HG03103 (cell line): Measurements from ENCODE around the gene SCAMP5.

Experiments used
- ATAC-seq: cut with Tn5 transposase; IDR thresholded peaks from one replicate; pipeline ENCODE4 v1.9.1; 2021; ENCODE audit warnings: low read depth; ENCODE audit not compliant: unreplicated experiment

Gene SCAMP5

DNA sequence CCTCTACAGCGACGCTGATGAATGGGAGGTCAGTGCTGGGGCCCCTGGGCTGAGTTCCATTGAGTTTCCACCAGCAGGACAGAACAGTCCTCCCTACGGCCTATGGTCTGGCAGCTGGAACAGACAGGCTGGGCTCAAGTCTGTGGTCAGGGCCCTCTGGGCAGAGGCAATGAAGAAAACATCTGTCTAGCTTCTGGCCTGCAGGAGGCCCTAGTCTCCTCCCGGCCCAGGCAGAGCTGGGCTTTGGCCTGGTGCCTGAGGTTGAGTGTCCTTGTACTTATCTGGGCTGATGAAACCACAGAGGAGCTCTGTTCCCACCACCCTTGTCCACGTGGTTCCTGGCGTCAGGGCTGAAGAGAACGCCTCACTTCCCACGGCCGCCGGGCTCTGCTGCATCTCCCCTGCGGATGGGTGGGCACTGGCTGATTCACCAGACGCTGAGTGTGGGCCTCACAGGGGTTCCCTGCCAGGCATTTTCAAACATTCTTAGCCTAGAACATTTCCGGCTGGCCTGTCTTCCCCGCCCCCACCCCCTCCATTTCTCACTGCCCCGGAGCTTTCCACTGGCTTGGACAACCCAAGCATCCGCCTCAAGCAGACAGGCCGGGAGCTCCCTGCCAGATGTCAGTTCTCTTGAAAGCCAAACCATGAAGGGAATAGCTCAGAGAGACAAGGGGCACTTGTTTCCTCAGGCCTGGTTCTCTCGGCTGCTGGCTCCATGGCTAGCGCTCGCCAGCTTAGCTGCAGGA lies 48.3 kb downstream of the SCAMP5 start:
- ATAC-seq, result peak; percentile 21

DNA sequence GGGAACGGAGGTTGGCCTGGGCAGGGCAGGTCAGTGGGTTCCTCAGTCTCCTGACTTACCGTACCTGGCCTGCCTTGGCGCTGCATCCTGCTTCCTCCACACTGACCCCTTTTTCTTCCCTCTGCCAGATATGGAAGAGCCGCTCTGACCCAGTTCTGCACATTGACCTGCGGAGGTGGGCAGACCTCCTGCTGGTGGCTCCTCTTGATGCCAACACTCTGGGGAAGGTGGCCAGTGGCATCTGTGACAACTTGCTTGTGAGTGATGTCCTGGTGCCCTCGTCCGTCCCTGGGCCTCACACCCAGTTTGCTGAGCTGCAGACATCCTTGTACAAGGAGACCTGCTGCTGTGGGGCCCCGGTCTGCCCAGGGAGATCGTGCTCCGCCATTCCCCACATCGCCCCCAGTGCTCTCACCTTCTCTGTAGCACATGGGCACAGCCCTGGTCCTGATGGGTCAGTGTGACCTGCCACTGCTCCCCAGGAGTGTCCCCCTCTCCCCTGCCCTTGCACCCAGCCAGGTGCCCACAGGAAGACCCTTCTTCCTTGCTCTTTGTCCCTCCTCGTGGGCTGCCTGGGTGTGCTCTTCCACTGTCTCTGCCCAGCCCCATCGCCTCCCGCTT lies 49.0 kb downstream of the SCAMP5 start:
- no peak for ATAC-seq

GRCh38 chr15:75045332-75046015 lies 50.1 kb downstream of the SCAMP5 start:
- ATAC-seq, result no peak

GRCh38 chr15:75048394-75048793 lies 53.0 kb downstream of the SCAMP5 start:
- no peak for ATAC-seq

- ATAC-seq, result no peak
These were observed 54.0 kb downstream of the SCAMP5 start for GRCh38 chr15:75049392-75049791.

- no peak for ATAC-seq
These were observed 54.9 kb downstream of the SCAMP5 start for GRCh38 chr15:75050283-75050682.

GRCh38 chr15:75051191-75051608 lies 55.8 kb downstream of the SCAMP5 start:
- ATAC-seq, result no peak

- ATAC-seq, result no peak
These were observed 56.3 kb downstream of the SCAMP5 start for GRCh38 chr15:75051711-75052110.

DNA sequence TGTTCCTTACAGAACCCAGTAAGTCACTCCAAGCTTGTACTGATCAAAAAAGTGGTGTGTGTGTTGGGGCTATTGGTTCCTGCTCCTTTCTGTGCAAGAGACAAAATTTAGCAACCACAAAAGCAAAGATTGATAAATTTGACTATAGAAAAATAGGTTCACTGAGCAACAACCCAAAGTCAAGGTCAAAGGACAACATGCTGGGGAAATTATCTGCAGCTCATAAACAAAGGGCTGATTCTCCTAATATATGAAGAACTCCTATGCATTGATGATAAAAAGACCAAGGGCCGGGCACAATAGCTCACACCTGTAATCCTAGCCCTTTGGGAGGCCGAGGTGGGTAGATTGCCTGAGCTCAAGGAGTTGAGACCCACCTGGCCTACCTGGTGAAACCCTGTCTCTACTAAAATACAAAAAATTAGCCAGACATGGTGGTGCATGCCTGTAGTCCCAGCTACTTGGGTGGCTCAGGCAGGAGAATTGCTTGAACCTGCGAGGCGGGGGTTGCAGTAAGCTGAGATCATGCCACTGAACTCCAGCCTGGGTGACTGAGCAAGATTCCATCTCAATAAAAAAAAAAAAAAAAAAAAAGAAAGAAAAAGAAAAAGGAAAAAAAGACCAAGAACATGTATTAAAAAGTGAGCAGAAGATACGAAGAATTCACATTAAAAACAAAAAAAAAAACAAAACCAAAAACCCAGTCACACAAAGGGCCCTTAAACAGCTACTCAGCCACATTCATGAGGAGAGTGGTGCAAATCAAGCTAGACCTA lies 57.8 kb downstream of the SCAMP5 start:
- no peak for ATAC-seq

DNA sequence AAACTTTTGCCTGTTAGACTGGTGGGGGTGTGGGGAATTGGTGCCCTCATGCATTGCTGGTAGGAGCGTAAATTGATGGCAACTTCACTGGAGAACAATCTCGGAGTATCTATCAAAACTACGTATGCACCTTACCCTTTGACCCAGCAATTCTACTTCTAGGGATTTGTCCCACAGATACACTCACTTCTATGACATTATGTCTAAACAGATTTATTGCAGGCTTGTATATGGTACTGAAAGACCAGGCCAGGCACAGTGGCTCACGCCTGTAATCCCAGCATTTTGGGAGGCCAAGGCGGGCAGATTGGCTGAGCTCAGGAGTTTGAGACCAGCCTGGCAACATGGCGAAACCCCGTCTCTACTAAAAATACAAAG lies 58.4 kb downstream of the SCAMP5 start:
- ATAC-seq, result no peak

- ATAC-seq, result no peak
These were observed 59.0 kb downstream of the SCAMP5 start for GRCh38 chr15:75054172-75054897.

DNA sequence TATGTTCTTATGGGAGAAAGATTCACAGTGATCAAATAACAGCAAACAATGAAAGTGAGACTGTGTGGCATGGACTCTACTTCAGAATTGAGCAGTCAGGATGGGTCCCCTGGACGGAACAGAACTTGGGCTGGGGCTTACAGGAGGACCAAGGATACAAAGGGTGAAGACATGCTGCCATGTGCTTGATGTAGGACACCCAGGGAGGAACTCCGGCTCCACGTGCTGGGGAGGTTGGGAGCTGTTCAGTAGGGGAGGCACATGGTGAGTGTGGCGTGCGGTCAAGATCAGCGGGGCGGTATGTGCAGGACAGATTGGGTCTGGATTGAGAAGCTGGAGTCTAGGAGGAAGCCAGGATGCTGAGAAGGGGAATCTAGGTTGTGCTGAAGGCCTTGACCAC lies 60.7 kb downstream of the SCAMP5 start:
- ATAC-seq, result no peak

DNA sequence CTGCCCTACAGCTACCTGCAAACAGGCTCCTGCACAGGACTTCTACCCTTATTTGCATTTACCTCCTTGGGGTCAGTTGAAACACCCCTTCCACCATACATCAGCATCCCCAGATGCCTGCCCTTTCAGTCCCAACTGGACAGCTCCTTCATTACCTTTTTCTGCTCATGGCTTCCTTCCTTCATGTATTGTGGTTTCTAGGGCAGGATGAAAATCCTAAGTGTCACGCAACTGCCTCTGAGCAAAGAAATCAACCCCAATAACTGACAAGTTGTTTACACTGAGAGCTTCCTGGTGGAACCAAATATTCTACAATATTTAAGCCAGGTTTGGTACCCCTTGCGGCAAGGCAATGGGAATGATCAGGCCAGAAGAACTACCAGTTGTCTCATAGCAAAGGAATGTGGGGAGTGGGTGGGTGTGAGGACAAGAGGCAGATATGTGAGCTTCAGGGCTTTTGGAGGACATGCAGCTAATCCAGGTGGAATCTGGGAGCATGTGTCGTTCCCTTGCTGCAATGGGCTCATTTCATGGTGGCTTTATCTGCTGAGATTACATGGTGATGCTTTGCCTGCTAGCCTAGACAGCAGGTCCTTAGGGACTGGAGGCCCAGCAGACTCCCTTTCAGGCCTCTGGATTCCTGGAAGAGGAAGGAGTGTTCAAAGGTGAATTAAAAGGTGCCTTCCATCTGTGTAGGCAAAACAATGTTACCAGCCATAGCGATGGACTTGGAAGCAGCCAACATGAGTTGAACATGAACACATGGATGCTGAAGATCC lies 63.0 kb downstream of the SCAMP5 start:
- ATAC-seq, result no peak

DNA sequence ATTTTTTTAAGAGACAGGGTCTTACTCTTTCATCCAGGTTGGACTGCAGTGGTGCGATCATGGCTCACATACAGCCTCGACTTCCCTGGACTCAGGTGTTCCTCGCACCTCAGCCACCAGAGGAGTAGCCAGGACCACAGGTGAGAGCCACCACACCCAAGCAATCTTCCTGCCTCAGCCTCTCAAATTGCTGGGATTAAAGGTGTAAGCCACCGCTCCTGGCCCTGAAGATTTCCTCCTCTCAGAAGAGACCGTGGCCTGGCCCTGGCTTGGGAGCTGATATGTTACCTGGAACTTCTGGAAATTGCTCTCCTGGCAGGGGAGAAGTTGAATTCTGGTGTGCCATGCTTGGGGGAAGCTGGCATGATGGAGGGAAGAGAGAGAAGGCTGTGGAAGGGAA lies 64.2 kb downstream of the SCAMP5 start:
- no peak for ATAC-seq

GRCh38 chr15:75061272-75061671 lies 65.9 kb downstream of the SCAMP5 start:
- ATAC-seq, result no peak

- no peak for ATAC-seq
These were observed 67.3 kb downstream of the SCAMP5 start for GRCh38 chr15:75062706-75063105.

DNA sequence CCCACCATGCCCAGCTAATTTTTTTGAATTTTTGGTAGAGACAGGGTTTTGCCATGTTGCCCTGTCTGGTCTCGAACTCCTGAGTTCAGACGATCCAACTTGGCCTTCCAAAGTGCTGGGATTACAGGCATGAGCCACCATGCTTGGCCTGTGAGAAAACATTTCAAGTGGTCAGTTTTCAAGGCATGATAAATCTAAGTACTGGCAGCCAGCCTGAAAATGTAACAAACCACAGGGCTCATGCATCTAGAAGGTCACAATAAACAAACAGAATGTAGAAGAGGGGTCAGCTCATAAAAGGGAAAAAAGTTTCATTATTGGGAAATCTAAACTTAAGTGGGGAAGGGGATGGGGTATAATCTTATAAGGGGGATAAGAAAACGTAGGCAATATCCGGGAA lies 68.0 kb downstream of the SCAMP5 start:
- ATAC-seq, result no peak

GRCh38 chr15:75063889-75064288 lies 68.5 kb downstream of the SCAMP5 start:
- no peak for ATAC-seq

DNA sequence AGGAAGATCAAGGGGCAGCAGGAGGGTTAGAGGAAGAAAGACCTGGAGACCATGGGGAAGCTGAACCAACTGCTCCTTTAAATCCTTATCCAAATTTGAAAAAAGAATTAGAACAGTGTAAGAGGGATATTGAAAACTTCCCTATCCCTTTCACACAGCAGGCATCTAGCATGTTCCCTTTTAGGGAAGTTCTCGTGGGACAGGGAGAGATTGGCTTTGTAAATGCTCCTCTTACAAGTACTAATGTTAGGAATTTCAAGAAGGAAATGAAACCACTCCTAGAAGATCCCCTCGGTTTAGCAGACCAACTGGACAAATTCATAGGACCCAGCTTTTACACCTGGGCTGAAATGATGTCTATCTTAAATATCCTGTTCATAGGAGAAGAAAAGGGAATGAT lies 69.5 kb downstream of the SCAMP5 start:
- no peak for ATAC-seq

DNA sequence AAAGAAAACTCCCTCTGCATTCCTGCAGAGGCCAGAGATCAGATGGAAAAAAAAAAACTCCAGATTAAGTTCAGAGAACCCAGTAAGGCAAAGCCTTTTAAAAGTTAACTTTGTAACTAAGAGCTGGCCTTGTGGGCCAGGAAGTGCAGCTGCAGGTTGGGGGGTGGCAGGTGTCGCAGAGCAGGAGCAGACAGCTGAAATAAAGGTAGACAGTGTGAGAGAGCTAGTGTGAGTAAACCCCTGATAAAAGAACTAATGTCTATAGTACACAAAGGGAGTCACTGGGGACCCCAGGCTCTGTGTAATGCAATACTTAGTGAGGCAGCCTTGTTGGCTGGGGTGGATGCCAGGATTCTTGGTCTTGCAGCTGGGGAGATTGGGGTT lies 70.1 kb downstream of the SCAMP5 start:
- no peak for ATAC-seq
